OCI-LY7 (cell line): ENCODE results near the gene C16orf82. TPM values are rescaled to one million over a fixed set of nuclear protein-coding genes. Genes with fewer than 3 reads are reported as not detected.

Experiments
- BruUV-seq: library from RNA; stranded (reverse); fragments of 400-500 nt; replicated peaks from 2 replicates; lab custom pipeline; 2021; lab: Mats Ljungman, UMichigan
- CTCF ChIA-PET: fragments of 300-600 bp; sonication (Branson Sonifier 250); formaldehyde crosslinking; loops from one replicate; lab custom pipeline; 2022; ENCODE audit warnings: antibody characterized with exemption; ENCODE audit not compliant: unreplicated experiment; lab: Charles Lee
- POLR2A ChIA-PET: fragments of 300-600 bp; sonication (Branson Sonifier 250); formaldehyde crosslinking; loops from one replicate; lab custom pipeline; 2022; ENCODE audit warnings: antibody characterized with exemption; lab: Charles Lee
- DNase-seq: peaks from one replicate; pipeline ENCODE4 v3.0.0-alpha.2; 2015; ENCODE audit warnings: low spot score
- H2AFZ ChIP-seq: fragments of 200-600 bp; sonication (generic), shearing (Covaris generic); 2 replicates; pipeline ENCODE4 v1.6.1; 2014; ENCODE audit warnings: mild to moderate bottlenecking, antibody characterized with exemption, low read length, moderate library complexity
- H3K27ac ChIP-seq: fragments of 200-600 bp; sonication (generic); 2 replicates; pipeline ENCODE4 v1.5.1; 2014; ENCODE audit warnings: mixed run types, low read depth, mild to moderate bottlenecking, moderate library complexity, low read length, inconsistent platforms; ENCODE audit not compliant: poor library complexity, severe bottlenecking
- H3K36me3 ChIP-seq: fragments of 200-600 bp; sonication (generic); 2 replicates; pipeline ENCODE4 v1.6.1; 2014; ENCODE audit warnings: mild to moderate bottlenecking, antibody characterized with exemption, low read length, moderate library complexity, mixed read lengths; ENCODE audit not compliant: insufficient read depth
- H3K4me1 ChIP-seq: fragments of 200-600 bp; sonication (generic); 2 replicates; pipeline ENCODE4 v1.5.1; 2014; ENCODE audit warnings: mild to moderate bottlenecking, low read length; ENCODE audit not compliant: insufficient read depth, poor library complexity, severe bottlenecking
- H3K4me2 ChIP-seq: fragments of 200-600 bp; sonication (generic); 2 replicates; pipeline ENCODE4 v1.6.1; 2014; ENCODE audit warnings: mild to moderate bottlenecking, low read length
- H3K4me3 ChIP-seq: fragments of 200-600 bp; sonication (generic); 2 replicates; pipeline ENCODE4 v1.5.1; 2014; ENCODE audit warnings: mild to moderate bottlenecking, low read depth, low read length; ENCODE audit not compliant: poor library complexity, severe bottlenecking
- H3K79me2 ChIP-seq: fragments of 200-600 bp; sonication (generic); 2 replicates; pipeline ENCODE4 v1.6.1; 2016; ENCODE audit warnings: low read depth, mild to moderate bottlenecking, low read length, moderate library complexity, mixed read lengths; ENCODE audit not compliant: insufficient read depth
- H3K9me2 ChIP-seq: fragments of 200-600 bp; sonication (generic); 2 replicates; pipeline ENCODE4 v1.6.1; 2016; ENCODE audit warnings: mild to moderate bottlenecking, low read length, mixed read lengths; ENCODE audit not compliant: insufficient read depth
- H3K9me3 ChIP-seq: fragments of 200-600 bp; sonication (generic); 2 replicates; pipeline ENCODE4 v1.6.1; 2014; ENCODE audit warnings: mild to moderate bottlenecking, mixed run types, low read length, mixed read lengths
- H4K20me1 ChIP-seq: fragments of 200-600 bp; sonication (generic); 2 replicates; pipeline ENCODE4 v1.6.1; 2014; ENCODE audit warnings: mild to moderate bottlenecking, antibody characterized with exemption, low read length, moderate library complexity, mixed read lengths; ENCODE audit not compliant: insufficient read depth
- CTCF ChIP-seq: fragments of 200-600 bp; sonication (generic); conservative IDR thresholded peaks from 2 replicates; pipeline ENCODE4 v1.5.1; 2014; ENCODE audit warnings: mild to moderate bottlenecking, antibody characterized with exemption, low read length, moderate library complexity, mixed read lengths
- EZH2phosphoT487 ChIP-seq: fragments of 200-600 bp; sonication (generic); IDR thresholded peaks from 2 replicates; pipeline ENCODE4 v1.6.1; 2018; ENCODE audit warnings: low read depth, borderline replicate concordance, mild to moderate bottlenecking, mixed run types, antibody characterized with exemption, low read length, moderate library complexity, mixed read lengths
- intact Hi-C: fragments of 100-400 bp; cut with micrococcal nuclease; formaldehyde crosslinking; loops from one replicate; pipeline ENCODE4 v1.10.0; 2022; ENCODE audit not compliant: unreplicated experiment
- total RNA-seq, 2 experiments: library from RNA; depleted of rRNA in 1 of 2; stranded (reverse); fragments of >200 nt in 1 of 2; shearing (Covaris generic) in 1 of 2; gene quantifications; 2 replicates each; pipeline ENCODE4 v1.2.3, GENCODE V29; 2014 to 2022

The C16orf82 gene
- total RNA-seq, 2 experiments from 2014 or later = not detected

- no peak overlapping the region; the same call in 1 of the 2 replicates for H2AFZ ChIP-seq
- intact Hi-C loops = loop anchor here (5.0 kb wide), 1 partner anchor 257 kb away; no protein-coding TSS in a partner anchor
- no peaks in the 10 kb centered on the region for H4K20me1 ChIP-seq
- H3K9me3 ChIP-seq = no peaks in the 10 kb centered on the region
- CTCF ChIA-PET = interaction anchor here (0.6 to 0.9 kb wide), 3 partner anchors 8 to 411 kb away, joined by 3 to 4 read pairs (median 3); no protein-coding TSS in a partner anchor
- no peaks in the 10 kb centered on the region for H3K36me3 ChIP-seq
- DNase-seq = no peak
- no TSS peak for BruUV-seq
- H3K4me1 ChIP-seq = peaks cover 30% of the 10 kb centered on the region
- H3K9me2 ChIP-seq = no peaks in the 10 kb centered on the region
- H3K4me2 ChIP-seq = no peak overlapping the region
- H3K27ac ChIP-seq = no peak overlapping the region
- H3K4me3 ChIP-seq = no peak overlapping the region
- POLR2A ChIA-PET = interaction anchor here (0.8 kb wide), 1 partner anchor 1689 kb away, joined by 3 read pairs; no protein-coding TSS in a partner anchor
- TF ChIP-seq EZH2phosphoT487 (no peak), CTCF (no peak)
- H3K79me2 ChIP-seq = no peaks in the 10 kb centered on the region
Observed at GRCh38 chr16:27110524-27110896, 43.8 kb downstream of the C16orf82 start.

GRCh38 chr16:27111486-27111885 is 44.8 kb downstream of the C16orf82 start:
- Histone ChIP-seq H3K9me3 (no peaks in the 10 kb centered on the region), H3K27ac (no peak overlapping the region), H3K4me2 (no peak overlapping the region), H2AFZ (no peak overlapping the region), H3K4me1 (peaks cover 30% of the 10 kb centered on the region), H3K4me3 (no peak overlapping the region), H3K36me3 (no peaks in the 10 kb centered on the region), H3K79me2 (no peaks in the 10 kb centered on the region), H4K20me1 (no peaks in the 10 kb centered on the region), H3K9me2 (no peaks in the 10 kb centered on the region)
- intact Hi-C loops = loop anchor here (5.0 kb wide), 1 partner anchor 256 kb away; no protein-coding TSS in a partner anchor
- no TSS peak for BruUV-seq
- TF ChIP-seq CTCF (peak; percentile 61; the same call in 1 of the 2 replicates), EZH2phosphoT487 (no peak)
- CTCF ChIA-PET = interaction anchor here (0.6 kb wide), 1 partner anchor 565 kb away, joined by 3 read pairs; no protein-coding TSS in a partner anchor
- peak; percentile 53 for DNase-seq
- POLR2A ChIA-PET = interaction anchor here (0.5 to 0.7 kb wide), 2 partner anchors 344 to 870 kb away, joined by 3 to 5 read pairs; no protein-coding TSS in a partner anchor
